OCI-LY1 (cell line): ENCODE measurements around the gene PLCXD3.

ENCODE experiments used
- CTCF ChIP-seq: fragments of 200-600 bp; sonication (generic), shearing (Covaris generic); IDR thresholded peaks from 2 replicates; pipeline ENCODE4 v1.5.1; 2017; ENCODE audit warnings: mild to moderate bottlenecking, antibody characterized with exemption, low read length, moderate library complexity, mixed read lengths
- EZH2 ChIP-seq: fragments of 200-600 bp; sonication (generic), shearing (Covaris generic); IDR thresholded peaks from 2 replicates; pipeline ENCODE4 v1.8.0; 2017; ENCODE audit warnings: borderline replicate concordance, mixed run types, mild to moderate bottlenecking, antibody characterized with exemption, low read length, moderate library complexity, mixed read lengths

DNA sequence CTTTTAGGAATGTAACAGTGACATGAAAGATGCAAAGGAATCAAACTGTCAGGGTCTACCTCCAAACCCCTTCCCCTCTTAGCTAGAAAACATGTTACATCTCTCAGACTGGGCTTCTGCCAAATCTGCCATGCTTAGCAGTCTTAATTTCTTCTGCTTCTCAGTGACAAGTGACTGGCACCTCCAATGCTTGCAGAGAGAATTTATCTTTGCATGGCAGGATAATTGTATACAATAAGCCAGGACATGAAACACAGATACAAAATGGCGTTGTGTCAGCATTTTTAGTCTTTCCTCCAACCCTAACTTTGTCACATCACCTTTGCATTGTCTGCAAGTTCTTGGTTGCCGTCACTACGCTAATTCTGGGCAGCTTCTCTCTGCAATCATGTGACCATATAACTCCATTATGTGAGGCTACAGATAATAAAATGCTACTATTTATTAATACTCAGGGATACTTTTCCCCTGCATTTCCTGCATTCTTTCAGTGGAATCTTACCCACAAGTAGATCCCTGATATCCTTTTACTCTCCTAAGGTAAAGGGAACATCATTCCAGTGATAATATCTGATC lies 89.8 kb downstream of the PLCXD3 start:
- TF ChIP-seq CTCF (no peak), EZH2 (no peak)
